ENCODE measurements around the gene SH3PXD2A.

GRCh38 chr10:103901299-103901698 is 45.9 kb upstream of the SH3PXD2A start:
- TF ChIP-seq, protein P1, sequence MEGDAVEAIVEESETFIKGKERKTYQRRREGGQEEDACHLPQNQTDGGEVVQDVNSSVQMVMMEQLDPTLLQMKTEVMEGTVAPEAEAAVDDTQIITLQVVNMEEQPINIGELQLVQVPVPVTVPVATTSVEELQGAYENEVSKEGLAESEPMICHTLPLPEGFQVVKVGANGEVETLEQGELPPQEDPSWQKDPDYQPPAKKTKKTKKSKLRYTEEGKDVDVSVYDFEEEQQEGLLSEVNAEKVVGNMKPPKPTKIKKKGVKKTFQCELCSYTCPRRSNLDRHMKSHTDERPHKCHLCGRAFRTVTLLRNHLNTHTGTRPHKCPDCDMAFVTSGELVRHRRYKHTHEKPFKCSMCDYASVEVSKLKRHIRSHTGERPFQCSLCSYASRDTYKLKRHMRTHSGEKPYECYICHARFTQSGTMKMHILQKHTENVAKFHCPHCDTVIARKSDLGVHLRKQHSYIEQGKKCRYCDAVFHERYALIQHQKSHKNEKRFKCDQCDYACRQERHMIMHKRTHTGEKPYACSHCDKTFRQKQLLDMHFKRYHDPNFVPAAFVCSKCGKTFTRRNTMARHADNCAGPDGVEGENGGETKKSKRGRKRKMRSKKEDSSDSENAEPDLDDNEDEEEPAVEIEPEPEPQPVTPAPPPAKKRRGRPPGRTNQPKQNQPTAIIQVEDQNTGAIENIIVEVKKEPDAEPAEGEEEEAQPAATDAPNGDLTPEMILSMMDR (IDR thresholded peaks at IDR 0.05), result no peak
- TF ChIP-seq POLR2A (IDR thresholded peaks at IDR 0.05), result no peak

All from Peyer's patch (tissue), 4 donors.